ENCODE results near the gene ACOT7.

The ACOT7 gene

DNA sequence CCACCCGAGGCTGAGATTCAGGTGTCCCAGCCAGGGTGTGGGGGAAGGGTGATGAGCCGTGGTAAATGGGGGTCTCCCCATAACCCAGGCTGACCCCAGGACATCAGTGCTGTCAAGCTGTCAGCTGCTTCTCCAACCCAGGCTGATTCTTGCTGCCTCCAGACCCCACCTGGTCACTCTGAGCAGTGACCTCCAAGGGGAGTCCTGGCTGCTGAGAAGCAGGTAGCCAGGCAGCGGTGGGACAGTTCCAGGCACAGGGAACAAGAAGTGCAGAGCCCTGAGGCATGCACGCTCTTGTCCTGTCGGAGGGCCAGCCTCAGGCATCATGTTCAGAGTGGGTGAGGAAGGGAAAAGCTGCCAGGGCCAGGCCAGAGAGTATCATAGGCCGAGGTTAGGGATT is 32.1 kb upstream of the ACOT7 start:
- no peaks in the 10 kb centered on the region for H3K9me2 ChIP-seq (replicated peaks; ENCODE audit: insufficient read depth, low read length)
- no peak overlapping the region for H3K4me2 ChIP-seq (ENCODE audit: low read depth, low read length, poor library complexity, severe bottlenecking)
- H3K9me3 ChIP-seq (ENCODE audit: insufficient read depth, low read length) = no peaks in the 10 kb centered on the region
- H4K20me1 ChIP-seq (ENCODE audit: low read depth, low read length) = no peaks in the 10 kb centered on the region
- no peak overlapping the region for H3K9ac ChIP-seq (ENCODE audit: low read length)
- no peak for TF ChIP-seq EZH2phosphoT487 (conservative IDR thresholded peaks at IDR 0.05; ENCODE audit: low read length)
- TF ChIP-seq CTCF (IDR thresholded peaks at IDR 0.05; ENCODE audit: insufficient read depth, low read length, poor library complexity, severe bottlenecking) = no peak
- H3K27ac ChIP-seq (ENCODE audit: low read depth, low read length) = no peak overlapping the region
- no peaks in the 10 kb centered on the region for H3K36me3 ChIP-seq (ENCODE audit: low read length)
- H3K4me3 ChIP-seq (ENCODE audit: insufficient read depth, low read length, poor library complexity, severe bottlenecking) = no peak overlapping the region
- no peaks in the 10 kb centered on the region for H3K27me3 ChIP-seq (ENCODE audit: low read length)
- H2AFZ ChIP-seq (ENCODE audit: low read depth, low read length, severe bottlenecking) = no peak overlapping the region
- H3K79me2 ChIP-seq (ENCODE audit: insufficient read depth, low read length) = no peaks in the 10 kb centered on the region
- H3F3A ChIP-seq (ENCODE audit: insufficient read depth) = no peaks in the 10 kb centered on the region

GRCh38 chr1:6424619-6425593 is 31.3 kb upstream of the ACOT7 start, which contains the start of gene ESPN:
Gene ESPN (plus strand): TSS chr1:6424776. CDS start chr1:6424956, 180 bp downstream.
- no peak within 1 kb of the TSS for H3K9ac ChIP-seq (ENCODE audit: low read length)
- no peaks in the 10 kb centered on the region for H3K27me3 ChIP-seq (ENCODE audit: low read length)
- H3K79me2 ChIP-seq (ENCODE audit: insufficient read depth, low read length) = no peaks in the 10 kb centered on the region
- no peak within 1 kb of the TSS for H3K4me3 ChIP-seq (ENCODE audit: insufficient read depth, low read length, poor library complexity, severe bottlenecking)
- no peak within 1 kb of the TSS for H2AFZ ChIP-seq (ENCODE audit: low read depth, low read length, severe bottlenecking)
- H3K4me2 ChIP-seq (ENCODE audit: low read depth, low read length, poor library complexity, severe bottlenecking) = no peak within 1 kb of the TSS
- H3K27ac ChIP-seq (ENCODE audit: low read depth, low read length) = no peak within 1 kb of the TSS
- H3K36me3 ChIP-seq (ENCODE audit: low read length) = no peaks in the 10 kb centered on the region
- no peaks in the 10 kb centered on the region for H3F3A ChIP-seq (ENCODE audit: insufficient read depth)
- TF ChIP-seq EZH2phosphoT487 (conservative IDR thresholded peaks at IDR 0.05; ENCODE audit: low read length) (no peak), CTCF (IDR thresholded peaks at IDR 0.05; ENCODE audit: insufficient read depth, low read length, poor library complexity, severe bottlenecking) (no peak)
- no peaks in the 10 kb centered on the region for H3K9me3 ChIP-seq (ENCODE audit: insufficient read depth, low read length)
- H4K20me1 ChIP-seq (ENCODE audit: low read depth, low read length) = no peaks in the 10 kb centered on the region
- no peaks in the 10 kb centered on the region for H3K9me2 ChIP-seq (replicated peaks; ENCODE audit: insufficient read depth, low read length)

- H3K4me2 ChIP-seq (ENCODE audit: low read depth, low read length, poor library complexity, severe bottlenecking) = no peak overlapping the region
- no peaks in the 10 kb centered on the region for H4K20me1 ChIP-seq (ENCODE audit: low read depth, low read length)
- no peak overlapping the region for H3K27ac ChIP-seq (ENCODE audit: low read depth, low read length)
- no peaks in the 10 kb centered on the region for H3K36me3 ChIP-seq (ENCODE audit: low read length)
- no peaks in the 10 kb centered on the region for H3K79me2 ChIP-seq (ENCODE audit: insufficient read depth, low read length)
- no peaks in the 10 kb centered on the region for H3K9me3 ChIP-seq (ENCODE audit: insufficient read depth, low read length)
- no peak overlapping the region for H2AFZ ChIP-seq (ENCODE audit: low read depth, low read length, severe bottlenecking)
- H3K27me3 ChIP-seq (ENCODE audit: low read length) = no peaks in the 10 kb centered on the region
- no peak overlapping the region for H3K9ac ChIP-seq (ENCODE audit: low read length)
- H3F3A ChIP-seq (ENCODE audit: insufficient read depth) = no peaks in the 10 kb centered on the region
- no peak overlapping the region for H3K4me3 ChIP-seq (ENCODE audit: insufficient read depth, low read length, poor library complexity, severe bottlenecking)
- TF ChIP-seq CTCF (IDR thresholded peaks at IDR 0.05; ENCODE audit: insufficient read depth, low read length, poor library complexity, severe bottlenecking) (no peak), EZH2phosphoT487 (conservative IDR thresholded peaks at IDR 0.05; ENCODE audit: low read length) (no peak)
- no peaks in the 10 kb centered on the region for H3K9me2 ChIP-seq (replicated peaks; ENCODE audit: insufficient read depth, low read length)
Observed at GRCh38 chr1:6424000-6424565, 30.5 kb upstream of the ACOT7 start.

Data from SU-DHL-6 (cell line).